ENCODE data around the gene MAN2B1. TPM values are rescaled to one million over a fixed set of nuclear protein-coding genes. Genes with fewer than 3 reads are reported as not detected.

The MAN2B1 gene
- polyA plus RNA-seq, 1 experiment, result 66.9 TPM

- no peak for TF ChIP-seq CTCF (IDR thresholded peaks at IDR 0.05; ENCODE audit: insufficient read depth, low read depth, low read length)
- Histone ChIP-seq H3K4me3 (ENCODE audit: low read depth, low read length) (no peak overlapping the region), H3K27me3 (ENCODE audit: control insufficient read depth, insufficient read depth, low read length) (no peaks in the 10 kb centered on the region), H3K36me3 (ENCODE audit: control insufficient read depth, insufficient read depth, low read length) (no peaks in the 10 kb centered on the region)
- ChIA-PET CTCF (no interaction called here), POLR2A (no interaction called here)
- DNase-seq (ENCODE audit: low read depth), result no peak
These were observed 25.1 kb downstream of the MAN2B1 start for GRCh38 chr19:12641456-12641855.

GRCh38 chr19:12639901-12640613, 26.5 kb downstream of the MAN2B1 start:
- DNase-seq (ENCODE audit: low read depth), result peak; percentile 26
- H3K27me3 ChIP-seq (ENCODE audit: control insufficient read depth, insufficient read depth, low read length), result no peaks in the 10 kb centered on the region
- H3K4me3 ChIP-seq (ENCODE audit: low read depth, low read length), result no peak overlapping the region
- CTCF ChIA-PET, result interaction anchor here (0.6 to 2.6 kb wide), 16 partner anchors 9 to 88 kb away, joined by 3 to 8 read pairs (median 4); partner anchors contain the start of gene ZNF791
- no peaks in the 10 kb centered on the region for H3K36me3 ChIP-seq (ENCODE audit: control insufficient read depth, insufficient read depth, low read length)
- POLR2A ChIA-PET, result no interaction called here
- peak; percentile 87 for TF ChIP-seq CTCF (IDR thresholded peaks at IDR 0.05; ENCODE audit: insufficient read depth, low read depth, low read length)

GRCh38 chr19:12638611-12639182, 27.8 kb downstream of the MAN2B1 start:
- ChIA-PET POLR2A (no interaction called here), CTCF (interaction anchor here (0.6 to 2.6 kb wide), 2 partner anchors 15 to 1335 kb away, joined by 4 to 8 read pairs; no protein-coding TSS in a partner anchor)
- DNase-seq (ENCODE audit: low read depth), result no peak

GRCh38 chr19:12636631-12637030, 29.9 kb downstream of the MAN2B1 start:
- TF ChIP-seq CTCF (IDR thresholded peaks at IDR 0.05; ENCODE audit: insufficient read depth, low read depth, low read length), result no peak
- Histone ChIP-seq H3K4me3 (ENCODE audit: low read depth, low read length) (no peak overlapping the region), H3K36me3 (ENCODE audit: control insufficient read depth, insufficient read depth, low read length) (no peaks in the 10 kb centered on the region), H3K27me3 (ENCODE audit: control insufficient read depth, insufficient read depth, low read length) (no peaks in the 10 kb centered on the region)
- ChIA-PET POLR2A (no interaction called here), CTCF (no interaction called here)
- DNase-seq (ENCODE audit: low read depth), result no peak

More at GRCh38 chr19:12638611-12639182, 27.8 kb downstream of the MAN2B1 start:
- H3K27me3 ChIP-seq (ENCODE audit: control insufficient read depth, insufficient read depth, low read length), result no peaks in the 10 kb centered on the region
- no peaks in the 10 kb centered on the region for H3K36me3 ChIP-seq (ENCODE audit: control insufficient read depth, insufficient read depth, low read length)
- TF ChIP-seq CTCF (IDR thresholded peaks at IDR 0.05; ENCODE audit: insufficient read depth, low read depth, low read length), result no peak
- H3K4me3 ChIP-seq (ENCODE audit: low read depth, low read length), result no peak overlapping the region

- Histone ChIP-seq H3K4me3 (ENCODE audit: low read depth, low read length) (no peak overlapping the region), H3K36me3 (ENCODE audit: control insufficient read depth, insufficient read depth, low read length) (peaks cover 20% of the 10 kb centered on the region), H3K27me3 (ENCODE audit: control insufficient read depth, insufficient read depth, low read length) (no peaks in the 10 kb centered on the region)
- TF ChIP-seq CTCF (IDR thresholded peaks at IDR 0.05; ENCODE audit: insufficient read depth, low read depth, low read length), result no peak
- POLR2A ChIA-PET, result no interaction called here
- CTCF ChIA-PET, result no interaction called here
- DNase-seq (ENCODE audit: low read depth), result no peak
These were observed 37.3 kb downstream of the MAN2B1 start for GRCh38 chr19:12629215-12629614.
